GM21360 (cell line): ENCODE measurements around the gene FRAS1.
"Not testable (repeated sequence)": the region's sequence is repeated elsewhere in the genome, so short reads cannot be mapped to it uniquely, and the experiment has no call there.

Experiments
- ATAC-seq: cut with Tn5 transposase; IDR thresholded peaks from one replicate; pipeline ENCODE4 v1.9.1; 2021; ENCODE audit warnings: mild to moderate bottlenecking, moderate library complexity; ENCODE audit not compliant: unreplicated experiment

Gene FRAS1

GRCh38 chr4:78165758-78166157, 108.6 kb downstream of the FRAS1 start:
- no peak for ATAC-seq

- no peak for ATAC-seq
Observed at GRCh38 chr4:78166622-78167021, 109.5 kb downstream of the FRAS1 start.

- ATAC-seq: no peak
Observed at GRCh38 chr4:78167510-78167909, 110.4 kb downstream of the FRAS1 start.

- no peak for ATAC-seq
Observed at GRCh38 chr4:78168029-78168428, 110.9 kb downstream of the FRAS1 start.

GRCh38 chr4:78169728-78170127, 112.6 kb downstream of the FRAS1 start:
- no peak for ATAC-seq

GRCh38 chr4:78171482-78171881, 114.4 kb downstream of the FRAS1 start:
- ATAC-seq: no peak

- ATAC-seq: no peak
Observed at GRCh38 chr4:78174891-78175290, 117.8 kb downstream of the FRAS1 start.

GRCh38 chr4:78179196-78179595, 122.1 kb downstream of the FRAS1 start:
- ATAC-seq: no peak

- not testable (repeated sequence) for ATAC-seq
Observed at GRCh38 chr4:78181681-78182234, 124.6 kb downstream of the FRAS1 start.

- no peak for ATAC-seq
Observed at GRCh38 chr4:78184584-78184983, 127.5 kb downstream of the FRAS1 start.

- no peak for ATAC-seq
Observed at GRCh38 chr4:78185117-78185516, 128.0 kb downstream of the FRAS1 start.

GRCh38 chr4:78186597-78187543, 129.7 kb downstream of the FRAS1 start:
- no peak for ATAC-seq

GRCh38 chr4:78190068-78190467, 132.9 kb downstream of the FRAS1 start:
- ATAC-seq: no peak

GRCh38 chr4:78190595-78190994, 133.5 kb downstream of the FRAS1 start:
- ATAC-seq: no peak

GRCh38 chr4:78197947-78198346, 140.8 kb downstream of the FRAS1 start:
- no peak for ATAC-seq

GRCh38 chr4:78199984-78200383, 142.9 kb downstream of the FRAS1 start:
- ATAC-seq: no peak

GRCh38 chr4:78200949-78201348, 143.8 kb downstream of the FRAS1 start:
- ATAC-seq: no peak

GRCh38 chr4:78204176-78204575, 147.1 kb downstream of the FRAS1 start:
- ATAC-seq: no peak

GRCh38 chr4:78205591-78205990, 148.5 kb downstream of the FRAS1 start:
- no peak for ATAC-seq

- ATAC-seq: no peak
Observed at GRCh38 chr4:78207541-78207940, 150.4 kb downstream of the FRAS1 start.

GRCh38 chr4:78207951-78208350, 150.8 kb downstream of the FRAS1 start:
- ATAC-seq: no peak

- ATAC-seq: not testable (repeated sequence)
Observed at GRCh38 chr4:78208896-78209295, 151.8 kb downstream of the FRAS1 start.
